Adrenal gland (tissue), 12 donors: ENCODE measurements around the gene ADCY2. TPM values are rescaled to one million over a fixed set of nuclear protein-coding genes. Genes with fewer than 3 reads are reported as not detected.

ENCODE experiments used
- DNase-seq, 7 donors: peaks; one replicate each; pipeline ENCODE4 v3.0.0-alpha.2; 2019 to 2020
- H3K27ac ChIP-seq, 5 donors: fragments of 200-600 bp; sonication (generic) in 4 of 5; 1 replicate in 3 of 5; 2 replicates in 2 of 5; pipeline versions ENCODE4 v1.5.1 to v1.8.0; 2016 to 2020; ENCODE audit warnings: mild to moderate bottlenecking in 1 of 5
- H3K27me3 ChIP-seq: fragments of 200-600 bp; 2 replicates; pipeline ENCODE4 v1.8.0; 2021
- H3K36me3 ChIP-seq, 2 donors: fragments of 200-600 bp; replicated peaks in 1 of 2; 1 replicate in 1 of 2; 2 replicates in 1 of 2; pipeline versions ENCODE4 v1.5.1 to v1.8.0; 2018 to 2022
- H3K4me1 ChIP-seq, 2 donors: fragments of 200-600 bp; replicated peaks in 1 of 2; 1 replicate in 1 of 2; 2 replicates in 1 of 2; pipeline versions ENCODE4 v1.5.1 to v1.8.0; 2018 to 2021
- H3K4me3 ChIP-seq, 4 donors: fragments of 200-600 bp; sonication (generic) in 3 of 4; one replicate each; pipeline ENCODE4 v1.5.1; 2016 to 2018
- H3K9me3 ChIP-seq, 3 donors: fragments of 200-600 bp; sonication (generic) in 1 of 3; replicated peaks in 1 of 3; 1 replicate in 2 of 3; 2 replicates in 1 of 3; pipeline versions ENCODE4 v1.5.1 to v1.8.0; 2016 to 2021
- POLR2A ChIP-seq, 2 donors: fragments of 450-650 bp; IDR thresholded peaks; one replicate each; pipeline ENCODE4 v1.6.1; 2017; ENCODE audit warnings: antibody characterized with exemption in 2 of 2, mild to moderate bottlenecking in 2 of 2, moderate library complexity in 1 of 2
- WGBS, 4 donors: extraction: QIAGEN DNeasy Blood & Tissue Kit in 2 of 4; methylation state at CpG; one replicate each; pipeline versions ENCODE4 v1.1.5 to v1.1.7; 2013 to 2017; 5-methylcytosine and 5-hydroxymethylcytosine counted together
- intact Hi-C, 2 donors: fragments of 100-400 bp; cut with DNase I; formaldehyde crosslinking; loops; one replicate each; pipeline versions ENCODE4 v1.14.1 to v1.15.0; 2022 to 2023
- polyA plus RNA-seq, 3 donors: library from polyadenylated mRNA; stranded (reverse); fragments of 200-250 nt in 2 of 3; fragments of 350-450 nt in 1 of 3; fragmentation: Illumina TruSeq in 1 of 3; extraction: RNeasy Lipid Tissue Mini Kit (QIAGEN cat#74804) in 1 of 3; gene quantifications; one replicate each; pipeline ENCODE4 v1.2.3, GENCODE V29; 2013 to 2014
- total RNA-seq, 9 donors: library from RNA; depleted of rRNA in 4 of 9; stranded (reverse); fragments of >200 nt in 4 of 9; fragments of 120-200 nt in 1 of 9; fragmentation: NEBNext Ultra II Directional in 1 of 9; extraction: Animal tissue kit (Norgen Biotek cat#: 25700) in 1 of 9; gene quantifications; one replicate each; pipeline versions ENCODE4 v1.1.0 to v1.2.4, GENCODE V29; 2013 to 2023
- TF ChIP-seq, protein P1 (sequence below), 6 experiments: fragments of 450-650 bp in 4 of 6; fragments of 200-600 bp in 2 of 6; sonication (generic) in 1 of 6; IDR thresholded peaks; 1 replicate in 5 of 6; 2 replicates in 1 of 6; pipeline versions ENCODE4 v1.5.1 to v1.8.0; 2016 to 2021; ENCODE audit warnings: antibody characterized with exemption in 6 of 6, mild to moderate bottlenecking in 2 of 6, moderate library complexity in 1 of 6
- donor health status: healthy with polysubstance abuse.
- donor health status: Bipolar disorder and iron deficiency.
- donor health status: DM: yes; HTN: yes; CAD: no.
- donor health status: DM: no; HTN: no; CAD: no.
- donor health status: DM: no; HTN: no; CAD: no.
- donor health status: DM: yes; HTN: yes; CAD: no.

ADCY2 gene
- total and polyA plus RNA-seq, 12 donors, result 0.85 to 6.6 (median 2.3) TPM

- H3K4me1 ChIP-seq, result no peaks in the 10 kb centered on the region
- TF ChIP-seq POLR2A (IDR thresholded peaks at IDR 0.05), result no peak
- TF ChIP-seq, protein P1, sequence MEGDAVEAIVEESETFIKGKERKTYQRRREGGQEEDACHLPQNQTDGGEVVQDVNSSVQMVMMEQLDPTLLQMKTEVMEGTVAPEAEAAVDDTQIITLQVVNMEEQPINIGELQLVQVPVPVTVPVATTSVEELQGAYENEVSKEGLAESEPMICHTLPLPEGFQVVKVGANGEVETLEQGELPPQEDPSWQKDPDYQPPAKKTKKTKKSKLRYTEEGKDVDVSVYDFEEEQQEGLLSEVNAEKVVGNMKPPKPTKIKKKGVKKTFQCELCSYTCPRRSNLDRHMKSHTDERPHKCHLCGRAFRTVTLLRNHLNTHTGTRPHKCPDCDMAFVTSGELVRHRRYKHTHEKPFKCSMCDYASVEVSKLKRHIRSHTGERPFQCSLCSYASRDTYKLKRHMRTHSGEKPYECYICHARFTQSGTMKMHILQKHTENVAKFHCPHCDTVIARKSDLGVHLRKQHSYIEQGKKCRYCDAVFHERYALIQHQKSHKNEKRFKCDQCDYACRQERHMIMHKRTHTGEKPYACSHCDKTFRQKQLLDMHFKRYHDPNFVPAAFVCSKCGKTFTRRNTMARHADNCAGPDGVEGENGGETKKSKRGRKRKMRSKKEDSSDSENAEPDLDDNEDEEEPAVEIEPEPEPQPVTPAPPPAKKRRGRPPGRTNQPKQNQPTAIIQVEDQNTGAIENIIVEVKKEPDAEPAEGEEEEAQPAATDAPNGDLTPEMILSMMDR (IDR thresholded peaks at IDR 0.05), result no peak
- intact Hi-C loops, result no loop called here
- H3K9me3 ChIP-seq, result peaks cover 0 to 4% (median 0%) of the 10 kb centered on the region in 3 donors
- 32 to 55% (median 35%) methylated on average over 1 of the region's 1 CpG for WGBS, 4 donors
- no peaks in the 10 kb centered on the region for H3K27me3 ChIP-seq
- DNase-seq, result no peak
- H3K27ac ChIP-seq, result no peak overlapping the region
- H3K36me3 ChIP-seq, result no peaks in the 10 kb centered on the region
- H3K4me3 ChIP-seq, result no peak overlapping the region
Measured at GRCh38 chr5:7473668-7474215, 77.8 kb downstream of the ADCY2 start.

DNA sequence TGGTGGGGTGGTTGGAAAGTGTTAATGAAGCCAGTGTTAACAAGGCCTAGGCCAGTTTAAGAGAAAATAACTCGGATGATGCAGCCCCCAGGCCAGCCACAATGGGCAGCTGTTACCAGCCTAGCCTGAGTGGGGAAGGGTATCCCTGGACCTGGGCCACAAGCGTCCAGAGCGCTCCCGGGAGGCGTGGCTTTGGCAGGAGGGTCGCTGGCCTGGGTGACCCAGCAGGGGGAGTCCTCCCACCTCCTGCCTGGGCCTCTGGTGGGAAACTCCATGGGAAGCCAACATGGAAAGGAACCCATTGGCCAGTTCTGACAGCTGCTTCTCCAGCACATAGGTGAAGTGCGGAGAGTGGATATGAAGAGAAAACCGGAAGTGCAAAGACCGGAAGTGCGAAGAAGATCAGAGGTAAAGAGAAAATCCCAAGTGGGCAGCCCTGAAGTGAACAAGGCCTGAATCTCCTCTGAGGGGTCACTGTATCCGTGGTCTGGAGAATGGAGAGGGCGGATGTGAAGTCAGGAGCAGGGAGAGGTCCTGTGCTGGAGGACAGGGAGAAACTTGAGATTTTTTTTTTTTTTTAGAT lies 79.0 kb downstream of the ADCY2 start:
- DNase-seq, result no peak
- no peaks in the 10 kb centered on the region for H3K27me3 ChIP-seq
- TF ChIP-seq POLR2A (IDR thresholded peaks at IDR 0.05), result no peak
- TF ChIP-seq, protein P1 (IDR thresholded peaks at IDR 0.05), result no peak
- H3K9me3 ChIP-seq, result peaks cover 0 to 4% (median 0%) of the 10 kb centered on the region in 3 donors
- intact Hi-C loops, result no loop called here
- no peak overlapping the region for H3K27ac ChIP-seq
- no peaks in the 10 kb centered on the region for H3K4me1 ChIP-seq
- no peaks in the 10 kb centered on the region for H3K36me3 ChIP-seq
- no peak overlapping the region for H3K4me3 ChIP-seq
- 87 to 93% (median 91%) methylated on average over 10 to 12 of the region's 12 CpGs for WGBS, 4 donors

DNA sequence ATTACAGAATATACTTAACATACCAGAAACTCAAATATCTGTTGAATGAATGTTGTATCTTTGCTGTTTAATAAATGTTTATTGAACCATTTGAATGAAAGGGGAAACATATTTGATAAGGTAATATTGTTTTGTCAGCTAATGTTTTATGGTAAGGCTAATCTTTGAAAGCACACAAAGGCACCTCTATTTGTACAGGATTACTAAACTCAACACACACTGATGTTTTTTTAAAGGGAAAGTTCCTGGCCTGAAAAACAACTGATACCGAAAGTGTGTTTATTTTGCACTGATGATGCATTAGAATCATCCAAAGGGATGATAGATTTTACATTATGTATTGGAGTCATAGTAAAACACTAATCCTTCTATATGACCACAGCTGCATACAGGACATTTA lies 82.5 kb downstream of the ADCY2 start:
- 55 to 69% (median 63%) methylated on average over 1 of the region's 1 CpG for WGBS, 4 donors
- TF ChIP-seq POLR2A (IDR thresholded peaks at IDR 0.05), result no peak
- TF ChIP-seq, protein P1 (IDR thresholded peaks at IDR 0.05), result no peak
- intact Hi-C loops, result no loop called here
- Histone ChIP-seq H3K9me3 (no peaks in the 10 kb centered on the region), H3K4me3 (no peak overlapping the region), H3K27me3 (no peaks in the 10 kb centered on the region), H3K36me3 (no peaks in the 10 kb centered on the region), H3K4me1 (no peaks in the 10 kb centered on the region), H3K27ac (no peak overlapping the region)
- no peak for DNase-seq

DNA sequence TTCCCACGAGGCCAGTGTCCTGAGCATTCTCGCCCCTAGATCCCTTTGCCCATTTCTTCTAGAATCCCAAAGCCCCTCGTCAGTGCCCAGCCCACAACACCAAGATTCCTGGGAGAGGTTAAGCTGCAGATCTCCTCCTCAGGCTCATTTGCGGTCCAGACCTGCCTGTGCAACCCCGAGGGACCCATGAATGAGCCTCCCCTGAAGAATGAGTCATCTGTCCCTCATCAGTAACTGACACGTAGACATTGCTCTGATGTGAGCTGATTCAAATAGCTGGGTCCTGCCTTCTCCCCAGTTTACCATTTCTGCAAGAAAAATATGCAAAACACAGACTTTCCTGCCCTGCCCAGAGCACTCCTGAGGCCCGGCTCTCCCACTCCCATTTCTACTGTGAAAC lies 92.8 kb downstream of the ADCY2 start:
- no peaks in the 10 kb centered on the region for H3K9me3 ChIP-seq
- DNase-seq, result no peak
- intact Hi-C loops, result no loop called here
- no peak for TF ChIP-seq POLR2A (IDR thresholded peaks at IDR 0.05)
- TF ChIP-seq, protein P1 (IDR thresholded peaks at IDR 0.05), result no peak
- no peaks in the 10 kb centered on the region for H3K4me1 ChIP-seq
- H3K36me3 ChIP-seq, result no peaks in the 10 kb centered on the region
- no peaks in the 10 kb centered on the region for H3K27me3 ChIP-seq
- no peak overlapping the region for H3K27ac ChIP-seq
- 76 to 87% (median 82%) methylated on average over 7 of the region's 7 CpGs for WGBS, 4 donors
- no peak overlapping the region for H3K4me3 ChIP-seq
